GM18868 (cell line): ENCODE data around the gene POSTN.

Experiments used
- ATAC-seq: cut with Tn5 transposase; IDR thresholded peaks from one replicate; pipeline ENCODE4 v1.9.1; 2021; ENCODE audit warnings: mild to moderate bottlenecking, moderate library complexity; ENCODE audit not compliant: unreplicated experiment

POSTN gene

GRCh38 chr13:37515226-37515625 is 83.3 kb downstream of the POSTN start:
- no peak for ATAC-seq
